GM21619 (cell line): ENCODE data around the gene GJD4.

Experiments used
- ATAC-seq: cut with Tn5 transposase; IDR thresholded peaks from one replicate; pipeline ENCODE4 v1.9.1; 2021; ENCODE audit not compliant: unreplicated experiment

Gene GJD4

DNA sequence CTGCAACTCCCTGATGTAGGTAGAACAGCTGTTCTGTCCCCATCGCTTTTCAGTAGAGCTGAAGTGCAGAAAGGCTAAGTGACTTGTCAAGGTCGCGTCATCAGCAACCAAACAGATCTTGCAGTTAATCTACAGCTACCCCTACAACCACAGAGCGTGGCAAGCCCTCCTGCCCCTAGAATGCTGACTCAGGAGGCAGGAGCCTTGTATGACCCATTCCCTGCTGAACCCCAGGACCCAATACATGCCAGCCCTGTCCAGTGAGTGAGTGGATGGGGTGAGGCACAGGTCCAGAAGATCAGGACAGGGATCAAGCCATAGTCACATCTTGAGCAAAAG is 26.6 kb upstream of the GJD4 start:
- no peak for ATAC-seq

DNA sequence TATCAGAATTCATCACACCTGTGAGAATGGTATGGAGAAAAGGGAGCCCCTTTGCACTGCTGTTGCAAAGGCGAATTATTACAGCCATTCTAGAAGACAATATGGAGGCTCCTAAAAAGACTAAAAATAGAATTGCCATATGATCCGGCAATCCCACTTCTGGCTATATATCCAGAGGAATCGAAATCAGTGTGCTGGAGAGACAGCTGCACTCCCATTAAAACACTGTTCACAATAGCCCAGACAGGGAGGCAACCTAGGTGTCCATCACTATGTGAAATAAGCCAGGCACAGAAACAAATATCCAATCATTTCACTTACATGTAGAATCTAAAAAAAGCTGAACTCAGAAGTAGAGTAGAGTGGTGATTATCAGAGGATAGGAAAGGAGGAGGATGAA is 26.0 kb upstream of the GJD4 start:
- ATAC-seq: no peak

DNA sequence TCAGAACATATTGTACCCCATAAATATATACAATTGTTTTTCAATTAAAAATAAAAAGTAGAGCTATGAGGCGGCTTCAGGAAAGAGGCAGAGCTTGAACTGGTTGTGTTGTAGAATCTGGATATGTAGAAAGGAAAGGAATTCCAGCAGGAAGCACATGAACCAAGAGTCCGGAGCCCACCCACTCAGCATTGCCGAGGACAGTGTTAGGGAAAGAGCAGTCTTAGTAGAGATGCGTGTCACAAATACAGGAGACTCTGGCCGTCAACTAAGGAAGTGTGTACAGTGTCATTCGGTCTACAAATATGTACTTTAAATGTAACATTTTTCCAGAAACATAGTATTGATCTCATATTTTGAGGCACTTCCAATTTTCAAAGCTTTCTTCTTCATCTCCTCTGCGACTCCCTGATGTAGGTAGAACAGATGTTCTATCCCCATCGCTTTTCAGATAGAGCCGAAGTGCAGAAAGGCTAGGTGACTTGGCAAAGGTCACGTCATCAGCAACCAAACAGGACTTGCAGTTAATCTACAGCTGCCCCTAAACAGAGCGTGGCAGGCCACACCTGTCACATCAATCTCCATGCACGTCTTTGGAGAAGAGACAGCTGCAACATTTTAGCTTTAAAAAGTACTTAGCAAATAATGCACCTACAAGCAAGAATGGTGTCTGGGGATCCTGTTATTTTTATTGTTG is 25.3 kb upstream of the GJD4 start:
- no peak for ATAC-seq

DNA sequence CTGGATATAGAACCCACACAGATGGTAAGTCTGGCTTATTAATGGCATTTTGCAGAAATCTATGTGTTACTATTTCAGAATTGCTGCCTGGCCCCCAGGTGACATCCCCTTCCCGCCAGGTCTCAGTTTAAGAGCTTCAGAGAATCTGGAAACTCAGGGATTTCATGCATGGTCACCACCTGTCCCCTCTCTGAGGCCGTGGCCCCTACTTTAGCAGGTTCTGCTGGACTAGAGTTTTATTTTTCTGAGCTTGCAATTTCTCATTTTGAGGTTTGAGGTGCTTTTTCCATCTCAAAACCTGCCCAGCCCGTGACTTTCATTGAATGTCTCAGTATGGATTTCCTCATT is 24.7 kb upstream of the GJD4 start:
- no peak for ATAC-seq

DNA sequence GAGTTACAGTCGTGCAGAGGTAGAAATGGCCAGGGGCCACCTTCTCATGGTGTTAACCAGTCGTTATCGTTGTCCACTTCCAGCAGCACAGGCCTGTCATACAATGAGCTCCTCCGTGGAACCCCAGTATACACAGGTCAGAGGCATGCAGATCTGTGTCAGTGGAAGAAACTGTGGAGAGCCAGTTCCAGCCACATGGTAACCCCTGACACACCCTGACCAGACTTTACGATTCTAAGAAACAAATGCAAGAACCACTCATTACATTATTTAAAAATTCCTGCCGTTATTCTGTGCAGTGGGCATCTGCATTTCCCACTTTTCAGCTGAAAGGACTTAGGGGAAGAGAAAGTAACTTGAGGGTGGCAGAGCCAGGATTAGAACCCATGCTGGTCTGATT is 23.5 kb upstream of the GJD4 start:
- ATAC-seq: no peak

DNA sequence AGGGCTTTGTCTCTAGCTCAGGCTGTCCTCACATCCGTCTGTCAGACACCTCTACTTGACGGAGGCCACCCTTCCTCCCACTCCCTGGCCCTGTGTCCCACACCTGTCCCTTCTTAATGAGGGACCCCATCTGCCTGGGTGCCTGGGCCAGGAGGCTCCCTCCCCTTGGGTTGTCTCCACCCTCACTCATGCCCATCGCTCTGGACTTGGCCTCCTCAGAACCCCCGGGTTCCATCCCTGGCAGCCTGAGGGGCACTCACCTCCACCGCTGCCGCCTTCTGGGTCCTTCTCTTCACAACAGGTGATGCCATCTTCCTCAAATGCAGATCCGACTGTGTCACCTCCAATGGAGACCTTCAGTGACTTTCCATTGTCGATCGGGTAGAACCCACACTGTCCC is 20.2 kb upstream of the GJD4 start:
- no peak for ATAC-seq

DNA sequence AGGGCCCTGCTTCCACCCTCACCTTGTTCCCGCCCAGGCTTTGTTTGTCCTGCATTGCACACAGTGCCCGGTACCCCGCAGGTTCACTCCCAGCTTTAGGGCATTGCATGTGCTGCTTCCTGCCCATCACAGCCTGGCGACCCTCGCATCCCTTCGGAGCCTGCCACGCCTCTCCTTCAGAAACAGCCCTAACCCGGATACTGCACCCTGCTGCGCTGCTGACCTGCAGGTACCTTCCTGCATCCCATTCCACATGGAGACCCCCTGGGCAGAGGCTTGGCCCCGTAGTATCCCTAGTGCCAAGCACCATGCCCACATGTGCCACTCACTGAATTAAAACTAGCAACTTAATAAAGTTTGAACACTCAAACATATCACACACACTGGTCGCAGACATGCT is 19.8 kb upstream of the GJD4 start:
- no peak for ATAC-seq

DNA sequence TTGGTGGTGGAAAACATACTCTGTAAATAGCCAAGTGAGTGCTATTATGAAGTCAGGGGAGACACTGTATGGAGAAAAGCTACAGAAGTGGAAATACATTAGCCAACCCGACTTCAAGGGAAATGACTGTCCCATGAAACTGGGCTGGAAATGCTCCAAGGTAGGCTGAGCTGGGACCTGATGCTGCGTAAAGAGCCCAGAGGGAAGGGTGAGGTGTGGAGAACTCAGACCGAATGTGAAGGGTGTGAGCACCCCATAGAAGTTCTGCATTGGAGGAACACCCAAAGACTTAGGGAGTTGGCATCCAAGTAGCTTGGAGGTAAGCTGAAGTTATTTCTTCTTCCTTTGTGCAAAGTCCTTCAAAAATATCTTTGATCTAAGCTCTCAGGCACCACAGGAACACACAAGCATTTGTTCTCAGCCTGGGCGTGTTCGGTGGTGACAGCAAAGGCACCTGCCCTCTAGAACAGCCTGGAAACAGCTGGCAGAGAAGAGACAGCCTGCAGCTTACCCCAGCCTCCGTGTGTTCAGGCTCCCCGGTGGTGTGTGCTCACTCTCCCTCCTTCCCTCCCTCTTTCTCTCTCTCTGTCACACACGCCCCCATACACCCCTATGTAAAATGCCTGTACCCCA is 19.1 kb upstream of the GJD4 start:
- no peak for ATAC-seq

DNA sequence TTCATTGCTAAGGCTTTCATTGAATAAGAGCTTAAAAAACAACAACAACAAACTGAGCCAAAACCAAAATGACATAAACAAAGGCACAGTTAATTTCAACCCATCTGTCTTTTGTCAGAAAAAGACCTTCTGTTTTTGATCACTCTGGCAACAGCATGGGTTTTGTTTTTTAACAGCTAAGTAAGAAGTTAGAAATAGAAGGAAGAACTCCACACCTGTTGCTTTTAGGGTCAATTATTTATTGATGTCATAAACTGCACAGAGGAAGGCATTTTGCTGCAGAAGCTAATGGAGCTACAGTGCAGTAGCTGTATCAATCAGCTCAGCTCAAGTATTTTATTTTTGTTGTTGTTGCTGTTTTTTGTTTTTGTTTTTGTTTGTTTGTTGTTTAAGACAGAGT is 16.3 kb upstream of the GJD4 start:
- no peak for ATAC-seq

DNA sequence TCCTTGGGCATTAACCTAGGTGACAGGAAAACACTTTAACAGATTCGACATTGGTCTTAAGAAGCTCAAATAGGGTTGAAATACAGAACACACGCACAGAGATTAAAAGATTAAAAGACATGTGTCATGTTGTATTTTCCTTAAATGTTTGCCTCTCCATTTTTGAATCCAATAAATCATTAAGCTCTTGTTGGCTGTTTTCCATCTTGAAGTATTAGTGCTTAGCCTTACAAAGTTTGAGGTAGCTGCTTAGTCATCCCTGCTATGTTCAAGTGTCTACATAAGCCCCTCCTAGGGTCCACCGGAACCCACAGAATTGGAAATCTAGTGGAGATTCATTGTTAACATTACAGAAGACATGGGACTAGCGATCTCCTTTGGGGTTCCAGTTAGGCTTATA is 12.7 kb upstream of the GJD4 start:
- ATAC-seq: no peak

DNA sequence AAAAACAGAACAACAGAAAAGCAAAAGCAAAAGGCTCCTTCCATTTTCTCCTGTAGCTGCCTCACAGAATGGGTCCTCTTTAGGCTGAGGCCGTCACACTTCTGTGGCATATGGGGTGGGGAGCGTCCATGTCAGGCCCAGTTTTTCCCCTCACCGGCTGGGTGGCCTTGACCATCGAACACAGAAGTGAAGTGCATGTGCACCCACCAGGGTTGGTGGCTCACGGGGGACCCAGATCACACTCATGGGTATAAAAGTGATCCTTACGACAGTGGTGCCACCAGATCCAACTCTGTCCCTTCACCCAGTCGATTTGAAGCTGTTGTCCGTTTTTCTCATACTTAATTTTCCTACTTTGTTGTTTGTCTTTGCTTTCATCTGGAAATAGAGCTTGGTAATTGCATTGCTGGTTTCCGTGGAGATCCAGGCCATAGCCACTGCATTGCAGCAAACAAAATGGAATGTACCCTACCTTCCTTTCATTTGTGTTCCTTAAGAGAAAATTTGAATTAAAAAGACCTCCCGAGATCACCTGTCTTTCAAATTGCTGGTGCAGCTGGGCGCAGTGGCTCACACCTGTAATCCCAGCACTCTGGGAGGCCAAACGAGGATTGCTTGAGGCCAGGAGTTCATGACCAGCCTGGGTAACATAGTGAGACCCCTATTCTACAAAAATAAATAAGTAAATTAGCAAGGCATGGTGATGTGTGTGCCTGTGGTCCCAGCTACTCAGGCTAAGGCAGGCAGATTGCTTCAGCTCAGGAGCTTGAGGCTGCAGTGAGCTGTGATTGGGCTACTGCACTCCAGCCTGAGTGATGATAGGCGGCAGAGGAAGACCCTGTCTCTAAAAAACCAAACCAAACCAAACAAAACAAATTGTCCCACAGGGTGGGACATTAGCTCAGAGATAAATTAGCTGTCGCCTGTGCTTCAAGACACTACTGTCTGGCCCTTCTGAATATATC is 10.7 kb upstream of the GJD4 start:
- no peak for ATAC-seq

DNA sequence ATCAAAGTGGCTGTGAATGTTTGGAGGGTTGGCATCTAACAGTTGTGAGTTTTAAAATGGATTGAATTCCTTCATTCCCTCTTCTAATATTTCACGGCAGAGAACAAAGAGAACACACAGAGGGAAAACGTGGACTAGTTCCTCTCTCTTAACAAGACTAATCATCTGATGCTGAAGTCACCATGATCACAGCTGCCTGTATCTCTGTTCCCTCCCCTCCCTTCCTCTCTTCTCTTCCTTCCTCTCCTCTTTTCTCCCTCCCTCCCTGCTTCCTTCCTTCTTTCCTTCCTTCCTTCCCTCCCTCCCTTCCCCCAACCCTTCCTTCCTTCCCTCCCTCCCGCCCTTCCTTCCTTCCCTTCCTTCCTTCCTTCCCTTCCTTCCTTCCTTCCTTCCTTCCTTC is 10.0 kb upstream of the GJD4 start:
- ATAC-seq: no peak

DNA sequence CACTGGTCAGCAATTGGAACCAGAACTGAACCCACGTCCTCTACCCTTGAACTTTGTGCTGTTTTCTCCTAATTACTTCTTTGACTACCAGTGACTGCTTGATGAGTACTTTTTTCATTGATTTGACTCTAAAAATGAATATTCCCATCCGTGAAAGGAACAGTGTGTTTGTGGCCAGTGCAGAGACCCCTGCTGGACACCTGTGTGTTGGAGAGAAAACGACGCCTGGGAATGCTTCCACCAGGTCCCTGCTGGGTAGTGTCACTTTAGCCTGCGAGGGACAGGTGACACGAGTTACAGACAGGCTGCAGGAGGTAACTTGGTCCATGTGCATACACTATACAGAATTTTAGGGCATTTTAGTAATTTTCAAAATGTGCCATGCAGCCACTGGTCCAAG is 6.8 kb upstream of the GJD4 start:
- ATAC-seq: no peak

DNA sequence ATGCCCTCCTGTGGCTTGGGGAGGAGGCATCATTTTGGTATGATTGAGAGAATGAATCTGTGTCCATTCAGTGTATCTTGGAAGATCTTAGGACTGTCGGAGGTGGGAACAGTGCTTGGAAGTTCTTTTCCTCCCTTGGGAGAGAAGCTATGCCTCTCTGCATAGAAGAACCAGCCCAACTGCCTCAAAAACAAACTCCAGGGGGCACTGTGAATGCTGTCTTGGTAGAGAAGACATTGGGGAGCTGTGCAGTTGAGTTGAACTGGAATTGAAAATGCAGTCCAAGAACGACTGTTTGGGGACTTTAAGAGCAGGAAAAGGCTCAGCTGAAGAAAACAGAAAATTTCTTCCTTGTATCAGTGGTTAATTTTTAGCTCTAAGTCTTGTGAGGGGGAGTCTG is 4.9 kb upstream of the GJD4 start:
- ATAC-seq: no peak

DNA sequence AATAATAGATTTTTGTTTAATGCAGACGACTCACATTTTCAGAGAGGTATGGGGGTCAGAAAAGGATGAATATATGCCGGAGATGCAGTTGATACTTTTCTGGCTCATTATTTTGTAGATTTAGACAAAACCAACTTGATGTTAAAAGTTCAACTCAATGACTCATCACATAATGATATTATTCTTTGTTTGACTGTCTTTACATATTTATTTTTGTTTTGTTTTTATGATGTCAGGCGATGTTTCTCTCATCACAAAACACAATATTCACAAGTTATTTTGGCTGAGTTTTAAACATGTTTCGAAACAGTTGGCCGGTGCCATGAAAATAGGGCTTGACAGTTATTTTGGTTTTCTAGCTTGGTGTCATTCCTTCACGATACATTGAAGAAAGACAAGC is 1.3 kb downstream of the GJD4 start:
- ATAC-seq: no peak

DNA sequence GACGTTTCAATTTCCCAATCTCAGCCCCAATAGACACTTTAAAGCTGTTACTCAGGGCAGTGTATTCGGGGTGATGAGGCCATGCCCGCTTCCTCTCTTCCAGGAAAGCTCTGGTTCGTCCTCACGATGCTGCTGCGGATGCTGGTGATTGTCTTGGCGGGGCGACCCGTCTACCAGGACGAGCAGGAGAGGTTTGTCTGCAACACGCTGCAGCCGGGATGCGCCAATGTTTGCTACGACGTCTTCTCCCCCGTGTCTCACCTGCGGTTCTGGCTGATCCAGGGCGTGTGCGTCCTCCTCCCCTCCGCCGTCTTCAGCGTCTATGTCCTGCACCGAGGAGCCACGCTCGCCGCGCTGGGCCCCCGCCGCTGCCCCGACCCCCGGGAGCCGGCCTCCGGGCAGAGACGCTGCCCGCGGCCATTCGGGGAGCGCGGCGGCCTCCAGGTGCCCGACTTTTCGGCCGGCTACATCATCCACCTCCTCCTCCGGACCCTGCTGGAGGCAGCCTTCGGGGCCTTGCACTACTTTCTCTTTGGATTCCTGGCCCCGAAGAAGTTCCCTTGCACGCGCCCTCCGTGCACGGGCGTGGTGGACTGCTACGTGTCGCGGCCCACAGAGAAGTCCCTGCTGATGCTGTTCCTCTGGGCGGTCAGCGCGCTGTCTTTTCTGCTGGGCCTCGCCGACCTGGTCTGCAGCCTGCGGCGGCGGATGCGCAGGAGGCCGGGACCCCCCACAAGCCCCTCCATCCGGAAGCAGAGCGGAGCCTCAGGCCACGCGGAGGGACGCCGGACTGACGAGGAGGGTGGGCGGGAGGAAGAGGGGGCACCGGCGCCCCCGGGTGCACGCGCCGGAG is 2.6 kb downstream of the GJD4 start:
- no peak for ATAC-seq

DNA sequence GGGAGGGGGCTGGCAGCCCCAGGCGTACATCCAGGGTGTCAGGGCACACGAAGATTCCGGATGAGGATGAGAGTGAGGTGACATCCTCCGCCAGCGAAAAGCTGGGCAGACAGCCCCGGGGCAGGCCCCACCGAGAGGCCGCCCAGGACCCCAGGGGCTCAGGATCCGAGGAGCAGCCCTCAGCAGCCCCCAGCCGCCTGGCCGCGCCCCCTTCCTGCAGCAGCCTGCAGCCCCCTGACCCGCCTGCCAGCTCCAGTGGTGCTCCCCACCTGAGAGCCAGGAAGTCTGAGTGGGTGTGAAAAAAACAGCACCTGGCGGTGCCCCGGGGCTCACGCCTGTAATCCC is 3.2 kb downstream of the GJD4 start:
- ATAC-seq: no peak

DNA sequence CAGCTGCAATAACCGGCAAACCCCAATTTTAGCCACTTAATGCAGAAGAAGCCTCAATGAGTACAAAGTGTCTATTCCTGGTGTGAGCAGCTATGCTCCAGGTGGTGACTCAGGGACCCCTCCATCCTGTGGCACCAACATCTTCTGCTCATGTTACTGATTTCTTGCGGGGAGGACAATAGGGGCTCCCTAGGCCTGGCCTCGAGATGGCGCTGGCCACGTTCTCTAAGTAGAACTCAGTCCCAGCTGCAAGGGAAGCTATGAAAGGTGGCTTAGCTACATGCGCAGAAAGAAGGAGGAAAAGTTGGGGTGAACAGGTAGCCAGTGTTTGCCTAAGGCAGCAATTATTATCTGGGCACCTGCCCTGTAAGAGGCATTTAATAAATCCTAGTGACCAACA is 6.6 kb downstream of the GJD4 start:
- no peak for ATAC-seq

DNA sequence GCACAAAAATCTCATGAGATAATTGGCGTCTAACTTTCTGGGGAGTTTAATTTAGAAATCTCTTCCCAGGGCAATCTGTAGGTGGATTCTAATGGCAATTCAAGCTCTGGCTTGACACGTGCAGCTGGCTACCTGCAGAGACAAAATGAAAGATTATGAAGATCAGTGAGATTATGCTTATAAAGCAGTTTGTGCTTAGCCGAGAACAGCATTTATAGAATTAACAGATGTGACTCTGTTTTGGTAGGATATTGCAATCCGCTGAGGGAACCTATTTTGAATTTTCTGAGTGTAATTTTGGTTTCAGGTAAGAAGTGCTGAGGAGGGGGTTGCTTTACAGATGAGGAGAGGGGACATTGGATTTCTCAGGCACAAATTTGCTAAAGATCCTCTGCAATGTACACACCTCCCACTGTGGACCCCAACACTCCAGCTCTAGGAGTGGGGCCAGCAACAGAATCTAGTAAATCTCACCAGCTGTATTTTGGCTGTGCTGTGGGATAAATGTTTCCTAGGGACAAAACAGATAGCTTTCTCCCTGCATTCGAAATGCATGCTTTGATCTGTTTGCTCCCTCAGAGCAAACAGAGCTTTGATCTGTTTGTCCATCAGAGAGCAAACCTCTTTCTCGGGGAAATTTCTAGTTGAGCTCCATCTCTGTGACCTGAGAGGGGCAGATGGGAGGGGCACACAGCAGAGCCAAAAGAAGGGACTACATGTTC is 7.4 kb downstream of the GJD4 start:
- no peak for ATAC-seq

DNA sequence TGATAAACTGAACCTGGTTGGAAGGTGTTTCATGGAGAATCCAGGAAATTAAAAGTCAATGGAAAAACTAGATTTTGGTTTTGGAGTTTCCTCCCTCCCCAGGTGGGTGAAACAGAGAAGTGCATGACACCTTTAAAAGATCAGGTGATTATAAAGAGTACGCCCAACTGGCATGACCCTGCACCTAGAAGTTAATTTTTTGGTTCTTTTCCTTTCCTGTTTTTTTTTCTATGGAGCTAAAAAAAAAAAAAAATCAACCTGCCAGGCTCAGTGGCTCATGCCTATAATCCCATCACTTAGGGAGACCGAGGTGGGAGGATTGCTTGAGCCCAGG is 7.9 kb downstream of the GJD4 start:
- ATAC-seq: no peak
